ENCODE results near the gene NOP58. TPM values are rescaled to one million over a fixed set of nuclear protein-coding genes. Genes with fewer than 3 reads are reported as not detected.
A peak's percentile ranks its signal among the peaks of the same experiment; 100 is the strongest.
"Not testable (repeated sequence)": the region's sequence is repeated elsewhere in the genome, so short reads cannot be mapped to it uniquely, and the experiment has no call there.

NOP58 gene, protein sequence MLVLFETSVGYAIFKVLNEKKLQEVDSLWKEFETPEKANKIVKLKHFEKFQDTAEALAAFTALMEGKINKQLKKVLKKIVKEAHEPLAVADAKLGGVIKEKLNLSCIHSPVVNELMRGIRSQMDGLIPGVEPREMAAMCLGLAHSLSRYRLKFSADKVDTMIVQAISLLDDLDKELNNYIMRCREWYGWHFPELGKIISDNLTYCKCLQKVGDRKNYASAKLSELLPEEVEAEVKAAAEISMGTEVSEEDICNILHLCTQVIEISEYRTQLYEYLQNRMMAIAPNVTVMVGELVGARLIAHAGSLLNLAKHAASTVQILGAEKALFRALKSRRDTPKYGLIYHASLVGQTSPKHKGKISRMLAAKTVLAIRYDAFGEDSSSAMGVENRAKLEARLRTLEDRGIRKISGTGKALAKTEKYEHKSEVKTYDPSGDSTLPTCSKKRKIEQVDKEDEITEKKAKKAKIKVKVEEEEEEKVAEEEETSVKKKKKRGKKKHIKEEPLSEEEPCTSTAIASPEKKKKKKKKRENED
- 10 to 100 TPM; 34.3 to 43.2 (median 38.5) TPM for total RNA-seq
- long read RNA-seq, donor 1, transcript NOP58-201 (15 exons, 2,046 nt): major isoform, 5 of 18 reads
- long read RNA-seq, donor 1, partial matches to known transcripts: 10 of 18 reads
- long read RNA-seq, donor 1, other reads (novel, unspliced or antisense): 3 of 18 reads
- long read RNA-seq, donor 2, partial matches to known transcripts: 27 of 28 reads
- long read RNA-seq, donor 2, other reads (novel, unspliced or antisense): 1 of 28 reads

- no peak for TF ChIP-seq CTCF (IDR thresholded peaks at IDR 0.05)
- peak; percentile 92 to 96 (median 93) for DNase-seq
- peak; percentile 97 for ATAC-seq
- Histone ChIP-seq H3K9me3 (no peaks in the 10 kb centered on the region), H3K36me3 (ENCODE audit: low read depth) (no peaks in the 10 kb centered on the region), H3K4me3 (peak within 1 kb of the TSS; percentile 66), H3K4me1 (ENCODE audit: low read depth) (peaks cover 24% of the 10 kb centered on the region)
- intact Hi-C loops (cut with DNase I, micrococcal nuclease): loop anchor here in 1 of 2 donors (10.0 kb wide), 1 partner anchor 109 kb away; the partner anchor contains the start of gene BMPR2
Observed at GRCh38 chr2:202265467-202266277, at the start of gene NOP58. Gene NOP58, plus strand, starts transcription at chr2:202265763. Its CDS starts 179 bp downstream, at chr2:202265942.

GRCh38 chr2:202221873-202222272, 43.7 kb upstream of the NOP58 start:
- no peaks in the 10 kb centered on the region for H3K36me3 ChIP-seq (ENCODE audit: low read depth)
- H3K4me3 ChIP-seq: no peak overlapping the region
- ATAC-seq (no peak), DNase-seq (no peak)
- no peaks in the 10 kb centered on the region for H3K9me3 ChIP-seq
- no peaks in the 10 kb centered on the region for H3K4me1 ChIP-seq (ENCODE audit: low read depth)
- TF ChIP-seq CTCF (IDR thresholded peaks at IDR 0.05): no peak
- intact Hi-C loops (cut with DNase I, micrococcal nuclease): no loop called here

DNA sequence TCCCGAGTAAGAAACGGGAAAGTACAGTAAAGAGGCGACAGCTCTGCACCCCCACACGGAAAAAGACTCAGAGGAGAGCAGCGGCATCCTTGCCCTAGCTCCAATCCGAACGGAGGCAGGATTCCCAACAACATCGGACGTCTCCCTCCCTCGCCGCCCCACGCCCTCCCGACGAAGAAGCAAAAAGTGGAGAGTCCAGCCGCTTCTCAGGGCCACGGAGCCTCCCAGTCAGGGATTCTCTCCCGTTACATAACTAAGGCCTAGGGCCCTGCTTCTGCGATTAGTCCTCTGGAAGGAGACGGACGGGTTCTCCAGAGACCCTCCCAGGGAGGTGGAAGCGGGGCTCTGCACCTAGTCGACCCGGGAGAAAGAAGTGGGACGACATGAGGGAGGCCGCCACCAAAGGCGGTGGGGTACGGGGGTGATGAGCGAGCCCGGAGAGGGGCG, 27.8 kb upstream of the NOP58 start:
- Histone ChIP-seq H3K9me3 (no peaks in the 10 kb centered on the region), H3K36me3 (ENCODE audit: low read depth) (no peaks in the 10 kb centered on the region), H3K4me3 (peak overlapping the region; percentile 90), H3K4me1 (ENCODE audit: low read depth) (peaks cover 10% of the 10 kb centered on the region)
- peak; percentile 62 for ATAC-seq
- TF ChIP-seq CTCF (IDR thresholded peaks at IDR 0.05): no peak
- peak in 1 of 3 donors; percentile 28 for DNase-seq
- intact Hi-C loops (cut with DNase I, micrococcal nuclease): no loop called here

DNA sequence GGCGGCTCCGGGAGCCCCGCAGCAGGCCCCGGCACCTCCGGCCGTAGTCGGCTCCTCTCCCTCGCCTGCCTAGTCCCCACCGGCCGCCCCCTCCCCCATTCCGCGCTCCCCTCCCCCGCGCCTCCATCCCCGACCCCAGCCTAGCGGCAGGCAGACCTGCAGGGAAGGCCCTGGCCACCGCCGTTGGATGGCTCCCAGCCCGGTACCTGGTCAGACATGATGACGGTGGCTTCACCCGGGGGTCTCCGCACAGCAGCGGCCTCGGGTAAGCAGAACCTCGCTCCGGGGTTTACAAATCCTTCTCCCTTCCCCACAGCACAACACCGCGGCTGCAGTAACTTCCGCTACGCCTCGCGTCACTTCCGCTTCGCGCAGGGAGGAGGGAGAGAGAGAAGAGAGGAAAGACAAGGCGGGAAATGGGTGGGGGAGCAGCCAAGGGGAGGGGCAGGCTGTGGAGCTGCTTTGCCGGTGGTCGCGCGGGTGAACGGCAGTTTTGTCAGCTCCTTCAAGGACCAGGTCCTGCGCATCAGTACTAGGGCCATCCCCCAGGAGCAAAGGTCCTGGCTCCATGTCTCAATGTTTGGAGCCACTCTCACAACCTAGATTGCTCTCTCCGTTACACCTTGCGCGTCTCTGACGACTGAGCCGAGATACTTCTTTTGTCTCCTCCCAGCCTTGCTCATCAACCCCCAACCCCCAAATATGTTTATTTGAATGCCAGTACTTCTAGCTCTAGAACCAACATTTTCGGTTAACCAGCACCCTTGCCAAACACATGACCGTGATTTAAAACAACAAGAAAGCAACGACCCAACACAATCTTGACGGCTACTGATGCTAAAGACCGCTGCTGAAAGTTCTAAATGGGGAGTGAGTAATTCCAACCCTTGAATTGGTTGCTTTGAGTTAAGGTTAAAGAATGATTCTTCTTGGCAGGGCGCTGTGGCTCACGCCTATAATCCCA, 27.0 kb upstream of the NOP58 start, which contains the start of gene SUMO1:
Gene SUMO1, minus strand, starts transcription at position 364 of the 964 bp plus-strand sequence. Its CDS starts 146 bp downstream, at position 218.
- DNase-seq (peak; percentile 94 to 95 (median 94)), ATAC-seq (peak; percentile 99)
- no peak for TF ChIP-seq CTCF (IDR thresholded peaks at IDR 0.05)
- H3K4me3 ChIP-seq: peak within 1 kb of the TSS; percentile 90
- H3K9me3 ChIP-seq: no peaks in the 10 kb centered on the region
- H3K4me1 ChIP-seq (ENCODE audit: low read depth): peaks cover 10% of the 10 kb centered on the region
- intact Hi-C loops (cut with DNase I, micrococcal nuclease): no loop called here
- H3K36me3 ChIP-seq (ENCODE audit: low read depth): no peaks in the 10 kb centered on the region

DNA sequence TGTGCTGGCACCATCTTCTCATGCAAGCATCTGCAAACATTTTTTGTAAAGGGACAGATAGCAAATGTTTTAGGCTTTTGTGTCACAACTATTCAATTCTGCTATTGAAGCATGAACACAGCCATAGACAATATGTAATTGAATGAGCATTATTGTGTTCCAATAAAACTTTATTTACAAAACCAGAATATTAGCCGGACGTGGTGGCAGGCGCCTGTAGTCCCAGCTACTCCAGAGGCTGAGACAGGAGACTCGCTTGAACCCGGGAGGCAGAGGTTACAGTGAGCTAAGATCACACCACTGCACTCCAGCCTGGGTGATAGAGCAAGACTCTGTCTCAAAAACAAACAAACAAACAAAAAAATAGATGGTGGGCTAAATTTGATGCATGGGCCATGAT, 17.9 kb upstream of the NOP58 start:
- intact Hi-C loops (cut with DNase I, micrococcal nuclease); H3K9me3 ChIP-seq; H3K36me3 ChIP-seq (ENCODE audit: low read depth); DNase-seq; ATAC-seq; H3K4me1 ChIP-seq (ENCODE audit: low read depth); H3K4me3 ChIP-seq: not testable (repeated sequence)
